Activated effector memory CD4-positive, alpha-beta T cell treated with anti-CD3 and anti-CD28 coated beads, Interleukin-2, amount 50 U/mL, for 16 hours (primary cell): ENCODE results near the gene ZNF438.
"Not testable (repeated sequence)": the region's sequence is repeated elsewhere in the genome, so short reads cannot be mapped to it uniquely, and the experiment has no call there.

Experiments
- DNase-seq: peaks from one replicate; pipeline ENCODE4 v3.0.0-alpha.2; 2020

ZNF438 gene

GRCh38 chr10:31031558-31032257 is at the start of gene ZNF438:
Gene ZNF438, minus strand, starts transcription at chr10:31031865. Its CDS starts 154,831 bp downstream, at chr10:30877034.
- DNase-seq: peak; percentile 98

- no peak for DNase-seq
Measured at GRCh38 chr10:31076610-31076988, 44.9 kb upstream of the ZNF438 start.

- no peak for DNase-seq
Measured at GRCh38 chr10:31075881-31076609, 44.4 kb upstream of the ZNF438 start.

- no peak for DNase-seq
Measured at GRCh38 chr10:31075434-31075833, 43.8 kb upstream of the ZNF438 start.

- DNase-seq: no peak
Measured at GRCh38 chr10:31074722-31075086, 43.0 kb upstream of the ZNF438 start.

GRCh38 chr10:31073996-31074721 is 42.5 kb upstream of the ZNF438 start:
- DNase-seq: no peak

GRCh38 chr10:31073211-31073610 is 41.5 kb upstream of the ZNF438 start:
- DNase-seq: no peak

- no peak for DNase-seq
Measured at GRCh38 chr10:31072451-31072850, 40.8 kb upstream of the ZNF438 start.

GRCh38 chr10:31071232-31072005 is 39.8 kb upstream of the ZNF438 start:
- no peak for DNase-seq

GRCh38 chr10:31070691-31071090 is 39.0 kb upstream of the ZNF438 start:
- DNase-seq: no peak

- DNase-seq: no peak
Measured at GRCh38 chr10:31070025-31070424, 38.4 kb upstream of the ZNF438 start.

- no peak for DNase-seq
Measured at GRCh38 chr10:31069411-31069810, 37.7 kb upstream of the ZNF438 start.

GRCh38 chr10:31064348-31064747 is 32.7 kb upstream of the ZNF438 start:
- no peak for DNase-seq

GRCh38 chr10:31063841-31064240 is 32.2 kb upstream of the ZNF438 start:
- no peak for DNase-seq

- DNase-seq: no peak
Measured at GRCh38 chr10:31062856-31063255, 31.2 kb upstream of the ZNF438 start.

- DNase-seq: no peak
Measured at GRCh38 chr10:31061941-31062340, 30.3 kb upstream of the ZNF438 start.

- DNase-seq: no peak
Measured at GRCh38 chr10:31058795-31059703, 27.4 kb upstream of the ZNF438 start.

GRCh38 chr10:31056678-31057077 is 25.0 kb upstream of the ZNF438 start:
- not testable (repeated sequence) for DNase-seq

GRCh38 chr10:31055573-31056251 is 24.0 kb upstream of the ZNF438 start:
- DNase-seq: no peak

GRCh38 chr10:31051703-31052102 is 20.0 kb upstream of the ZNF438 start:
- DNase-seq: no peak

- DNase-seq: no peak
Measured at GRCh38 chr10:31042670-31043069, 11.0 kb upstream of the ZNF438 start.
